HEK293T (cell line): ENCODE results near the gene PNPLA8.

Source experiments
- CTCF ChIA-PET: fragments of 350-600 bp; formaldehyde crosslinking; extraction: SDS; loops from one replicate; lab custom pipeline; 2021; ENCODE audit warnings: antibody characterized with exemption, inconsistent platforms; lab: Yijun Ruan, JAX
- POLR2A ChIA-PET: fragments of 350-600 bp; formaldehyde crosslinking; extraction: SDS; loops from one replicate; lab custom pipeline; 2020; ENCODE audit warnings: antibody characterized with exemption, inconsistent platforms; lab: Yijun Ruan, JAX
- DNase-seq: peaks from one replicate; pipeline ENCODE4 v3.0.0; 2012; ENCODE audit warnings: mixed read lengths; ENCODE audit errors: extremely low spot score
- ARNT ChIP-seq: fragments of 450-650 bp; IDR thresholded peaks from 2 replicates; pipeline ENCODE4 v1.6.1; 2017; ENCODE audit warnings: mild to moderate bottlenecking
- BHLHE40 ChIP-seq: fragments of 450-650 bp; IDR thresholded peaks from 2 replicates; pipeline ENCODE4 v1.6.1; 2016; ENCODE audit warnings: mild to moderate bottlenecking, moderate library complexity, borderline replicate concordance
- CTBP1 ChIP-seq: fragments of 450-650 bp; IDR thresholded peaks from 2 replicates; pipeline ENCODE4 v1.6.1; 2016; ENCODE audit warnings: borderline replicate concordance
- ELF4 ChIP-seq: fragments of 450-650 bp; IDR thresholded peaks from 2 replicates; pipeline ENCODE4 v1.6.1; 2017; ENCODE audit warnings: antibody characterized with exemption
- FOXA1 ChIP-seq: fragments of 450-650 bp; IDR thresholded peaks from 2 replicates; pipeline ENCODE4 v1.6.1; 2016; ENCODE audit warnings: mild to moderate bottlenecking
- FOXK2 ChIP-seq: fragments of 450-650 bp; IDR thresholded peaks from 2 replicates; pipeline ENCODE4 v1.6.1; 2016; ENCODE audit warnings: mild to moderate bottlenecking
- FOXM1 ChIP-seq: fragments of 450-650 bp; IDR thresholded peaks from 2 replicates; pipeline ENCODE4 v1.6.1; 2017; ENCODE audit warnings: mild to moderate bottlenecking, borderline replicate concordance
- HDGF ChIP-seq: fragments of 450-650 bp; IDR thresholded peaks from 2 replicates; pipeline ENCODE4 v1.6.1; 2017; ENCODE audit warnings: antibody characterized with exemption, borderline replicate concordance
- L3MBTL2 ChIP-seq: fragments of 450-650 bp; conservative IDR thresholded peaks from 2 replicates; pipeline ENCODE4 v1.6.1; 2016; ENCODE audit warnings: mild to moderate bottlenecking
- LEF1 ChIP-seq: fragments of 450-650 bp; IDR thresholded peaks from 2 replicates; pipeline ENCODE4 v1.6.1; 2017; ENCODE audit warnings: mild to moderate bottlenecking, borderline replicate concordance
- NFRKB ChIP-seq: fragments of 450-650 bp; IDR thresholded peaks from 2 replicates; pipeline ENCODE4 v1.6.1; 2016; ENCODE audit warnings: mild to moderate bottlenecking, moderate library complexity
- SP1 ChIP-seq: fragments of 450-650 bp; IDR thresholded peaks from 2 replicates; pipeline ENCODE4 v1.6.1; 2017
- SUZ12 ChIP-seq: fragments of 450-650 bp; IDR thresholded peaks from 2 replicates; pipeline ENCODE4 v1.6.1; 2016; ENCODE audit warnings: mild to moderate bottlenecking
- TARDBP ChIP-seq: fragments of 450-650 bp; IDR thresholded peaks from 2 replicates; pipeline ENCODE4 v1.6.1; 2016
- ZNF384 ChIP-seq: fragments of 450-650 bp; IDR thresholded peaks from 2 replicates; pipeline ENCODE4 v1.6.1; 2016
- TF ChIP-seq, protein P1 (sequence below): fragments of 450-650 bp; IDR thresholded peaks from 2 replicates; pipeline ENCODE4 v1.6.1; 2016

PNPLA8 gene

GRCh38 chr7:108535744-108536143 lies 9.8 kb upstream of the PNPLA8 start:
- ChIA-PET CTCF (no interaction called here), POLR2A (no interaction called here)
- TF ChIP-seq, protein P1, sequence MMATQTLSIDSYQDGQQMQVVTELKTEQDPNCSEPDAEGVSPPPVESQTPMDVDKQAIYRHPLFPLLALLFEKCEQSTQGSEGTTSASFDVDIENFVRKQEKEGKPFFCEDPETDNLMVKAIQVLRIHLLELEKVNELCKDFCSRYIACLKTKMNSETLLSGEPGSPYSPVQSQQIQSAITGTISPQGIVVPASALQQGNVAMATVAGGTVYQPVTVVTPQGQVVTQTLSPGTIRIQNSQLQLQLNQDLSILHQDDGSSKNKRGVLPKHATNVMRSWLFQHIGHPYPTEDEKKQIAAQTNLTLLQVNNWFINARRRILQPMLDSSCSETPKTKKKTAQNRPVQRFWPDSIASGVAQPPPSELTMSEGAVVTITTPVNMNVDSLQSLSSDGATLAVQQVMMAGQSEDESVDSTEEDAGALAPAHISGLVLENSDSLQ = no peak
- TF ChIP-seq BHLHE40 (no peak), TARDBP (no peak), SP1 (no peak), ELF4 (no peak), ZNF384 (no peak), FOXM1 (no peak), SUZ12 (no peak), NFRKB (no peak), HDGF (no peak), CTBP1 (no peak), ARNT (no peak), FOXA1 (no peak), FOXK2 (no peak), L3MBTL2 (no peak), LEF1 (no peak)
- DNase-seq = no peak

- no peak for DNase-seq
- TF ChIP-seq FOXM1 = no peak
- no peak for TF ChIP-seq CTBP1
- TF ChIP-seq LEF1 = no peak
- TF ChIP-seq ELF4 = no peak
- no peak for TF ChIP-seq NFRKB
- TF ChIP-seq L3MBTL2 = no peak
- no peak for TF ChIP-seq FOXA1
- no peak for TF ChIP-seq SUZ12
- TF ChIP-seq ZNF384 = no peak
- no peak for TF ChIP-seq ARNT
- TF ChIP-seq, protein P1 = no peak
- no peak for TF ChIP-seq TARDBP
- TF ChIP-seq BHLHE40 = no peak
- POLR2A ChIA-PET = no interaction called here
- CTCF ChIA-PET = no interaction called here
Measured at GRCh38 chr7:108535257-108535656, 9.3 kb upstream of the PNPLA8 start.

GRCh38 chr7:108533712-108534111 lies 7.8 kb upstream of the PNPLA8 start:
- no peak for DNase-seq
- no peak for TF ChIP-seq FOXK2
- TF ChIP-seq LEF1 = no peak
- TF ChIP-seq ELF4 = no peak
- TF ChIP-seq, protein P1 = no peak
- TF ChIP-seq ARNT = no peak
- POLR2A ChIA-PET = no interaction called here
- CTCF ChIA-PET = no interaction called here

DNA sequence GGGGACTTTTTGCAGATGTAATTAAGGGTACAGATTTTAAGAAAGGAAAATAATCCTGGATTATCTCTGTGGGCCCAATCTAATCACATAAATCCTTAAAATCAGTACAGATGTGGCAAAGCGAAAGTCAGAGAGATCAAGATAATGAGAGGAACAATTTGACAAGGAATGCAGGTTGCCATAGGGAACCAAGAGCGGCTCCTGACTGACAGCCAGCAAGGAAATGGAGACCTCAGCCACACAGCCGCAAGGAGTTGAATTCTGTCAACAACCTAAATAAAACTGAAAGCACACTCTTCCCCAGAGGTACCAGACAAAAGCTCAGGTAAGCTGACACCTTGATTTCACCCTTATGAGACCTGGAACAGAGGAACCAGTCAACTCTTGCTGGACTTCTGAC lies 3.4 kb upstream of the PNPLA8 start:
- POLR2A ChIA-PET = interaction anchor here (1.4 kb wide), 1 partner anchor 41 kb away, joined by 4 read pairs; the partner anchor contains the start of genes DNAJB9 and THAP5
- no peak for DNase-seq
- CTCF ChIA-PET = no interaction called here
- TF ChIP-seq, protein P1 = peak; percentile 68
- TF ChIP-seq TARDBP (no peak), BHLHE40 (no peak), FOXM1 (no peak)

GRCh38 chr7:108528183-108528712 lies 2.3 kb upstream of the PNPLA8 start:
- CTCF ChIA-PET = no interaction called here
- POLR2A ChIA-PET = no interaction called here
- DNase-seq = no peak
- TF ChIP-seq L3MBTL2 = no peak

GRCh38 chr7:108526768-108527017 lies 758 bp upstream of the PNPLA8 start:
- no peak for DNase-seq
- TF ChIP-seq CTBP1 = no peak
- no peak for TF ChIP-seq LEF1
- TF ChIP-seq FOXA1 = no peak
- TF ChIP-seq ELF4 = no peak
- no peak for TF ChIP-seq HDGF
- no peak for TF ChIP-seq SP1
- no peak for TF ChIP-seq FOXM1
- POLR2A ChIA-PET = interaction anchor here (1.7 to 3.0 kb wide), 4 partner anchors 9 to 43 kb away, joined by 8 to 29 read pairs (median 11); partner anchors contain the start of genes DNAJB9 and THAP5
- CTCF ChIA-PET = no interaction called here
